Skin of body (tissue), 2 donors: ENCODE measurements around the gene AUNIP. TPM values are rescaled to one million over a fixed set of nuclear protein-coding genes. Genes with fewer than 3 reads are reported as not detected.

Source experiments
- DNase-seq: peaks from one replicate; lab custom pipeline; 2025; lab: John Stamatoyannopoulos, UW
- total RNA-seq: library from RNA; depleted of rRNA; stranded (reverse); fragments of >200 nt; gene quantifications from one replicate; pipeline ENCODE4 v1.2.3, GENCODE V29; 2014

Gene AUNIP
- total RNA-seq, 1 donor from 2014 or later, result 1.1 TPM

DNA sequence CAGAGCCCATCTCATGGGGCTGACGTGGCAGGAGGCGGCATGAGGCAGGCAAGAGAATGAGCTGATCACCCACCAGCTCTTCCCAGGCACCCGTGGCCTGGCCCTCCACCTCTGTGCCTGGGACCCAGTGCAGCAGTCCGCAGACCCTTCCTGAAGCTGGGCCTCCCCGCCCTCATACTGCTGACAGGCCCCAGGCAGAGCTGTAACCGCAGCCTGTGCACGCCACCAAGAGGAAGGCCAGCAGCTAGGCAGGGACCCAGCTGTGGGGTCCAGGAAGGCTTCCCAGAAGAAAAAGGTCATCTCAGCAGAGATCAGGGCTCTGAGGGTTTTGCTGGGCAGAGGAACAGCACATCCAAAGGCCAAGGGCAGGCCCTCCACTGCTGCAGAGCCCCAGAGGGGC lies 49.3 kb downstream of the AUNIP start:
- no peak for DNase-seq

DNA sequence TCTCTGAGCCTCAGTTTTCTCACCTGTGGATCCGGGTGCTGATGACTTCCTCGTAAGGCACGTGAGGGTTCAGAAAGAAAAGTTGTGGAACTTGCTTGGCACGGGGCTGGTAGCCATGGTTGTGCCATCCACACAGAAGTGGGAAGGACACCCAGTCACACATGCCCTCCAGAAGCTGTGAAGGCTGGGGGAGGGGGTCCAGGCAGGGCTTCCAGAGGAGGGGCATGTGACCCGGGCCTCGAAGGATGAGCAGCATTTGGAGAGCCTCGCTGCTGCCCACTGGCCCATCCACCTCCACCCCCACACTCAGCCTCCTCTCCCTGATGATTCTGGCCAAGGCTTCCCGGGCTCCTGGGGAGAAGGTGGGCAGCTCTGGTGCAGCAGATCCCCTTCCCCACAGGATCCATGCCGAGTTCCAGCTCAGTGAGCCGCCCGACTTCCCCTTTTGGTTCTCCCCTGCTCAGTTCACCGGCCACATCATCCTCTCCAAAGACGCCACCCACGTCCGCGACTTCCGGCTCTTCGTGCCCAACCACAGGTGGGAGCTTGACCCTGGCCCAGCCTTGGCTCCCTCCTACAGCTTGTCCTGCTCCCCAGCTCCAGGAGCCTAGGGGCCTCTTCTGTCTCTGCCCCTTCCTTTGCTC lies 49.9 kb downstream of the AUNIP start:
- no peak for DNase-seq

DNA sequence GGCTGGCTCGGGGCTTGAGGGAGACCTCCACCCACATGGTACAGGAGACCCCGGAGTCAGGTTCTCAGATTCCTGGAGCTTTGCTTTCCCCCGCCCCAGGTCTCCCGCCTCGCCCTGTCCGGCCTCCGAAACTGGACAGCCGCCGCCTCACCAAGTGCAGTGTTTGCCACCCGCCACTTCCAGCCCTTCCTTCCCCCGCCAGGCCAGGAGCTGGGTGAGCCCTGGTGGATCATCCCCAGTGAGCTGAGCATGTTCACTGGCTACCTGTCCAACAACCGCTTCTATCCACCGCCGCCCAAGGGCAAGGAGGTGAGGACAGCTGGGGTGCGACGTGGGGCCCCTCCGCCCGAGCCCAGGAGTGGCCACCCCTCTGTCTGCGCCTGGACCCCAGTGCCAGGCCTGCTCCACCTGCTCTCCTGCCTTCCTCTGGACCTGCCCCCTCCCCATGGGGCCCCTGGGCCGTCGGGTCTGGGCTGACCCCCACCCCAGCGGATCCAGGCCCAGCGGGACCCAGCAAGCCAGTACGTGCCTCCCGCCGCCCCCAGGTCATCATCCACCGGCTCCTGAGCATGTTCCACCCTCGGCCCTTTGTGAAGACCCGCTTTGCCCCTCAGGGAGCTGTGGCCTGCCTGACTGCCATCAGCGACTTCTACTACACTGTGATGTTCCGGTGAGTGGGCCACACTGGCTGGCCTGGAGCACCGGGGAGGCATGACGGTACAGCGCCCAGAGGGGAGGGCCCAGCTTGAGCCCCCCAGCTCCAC lies 50.6 kb downstream of the AUNIP start:
- no peak for DNase-seq

DNA sequence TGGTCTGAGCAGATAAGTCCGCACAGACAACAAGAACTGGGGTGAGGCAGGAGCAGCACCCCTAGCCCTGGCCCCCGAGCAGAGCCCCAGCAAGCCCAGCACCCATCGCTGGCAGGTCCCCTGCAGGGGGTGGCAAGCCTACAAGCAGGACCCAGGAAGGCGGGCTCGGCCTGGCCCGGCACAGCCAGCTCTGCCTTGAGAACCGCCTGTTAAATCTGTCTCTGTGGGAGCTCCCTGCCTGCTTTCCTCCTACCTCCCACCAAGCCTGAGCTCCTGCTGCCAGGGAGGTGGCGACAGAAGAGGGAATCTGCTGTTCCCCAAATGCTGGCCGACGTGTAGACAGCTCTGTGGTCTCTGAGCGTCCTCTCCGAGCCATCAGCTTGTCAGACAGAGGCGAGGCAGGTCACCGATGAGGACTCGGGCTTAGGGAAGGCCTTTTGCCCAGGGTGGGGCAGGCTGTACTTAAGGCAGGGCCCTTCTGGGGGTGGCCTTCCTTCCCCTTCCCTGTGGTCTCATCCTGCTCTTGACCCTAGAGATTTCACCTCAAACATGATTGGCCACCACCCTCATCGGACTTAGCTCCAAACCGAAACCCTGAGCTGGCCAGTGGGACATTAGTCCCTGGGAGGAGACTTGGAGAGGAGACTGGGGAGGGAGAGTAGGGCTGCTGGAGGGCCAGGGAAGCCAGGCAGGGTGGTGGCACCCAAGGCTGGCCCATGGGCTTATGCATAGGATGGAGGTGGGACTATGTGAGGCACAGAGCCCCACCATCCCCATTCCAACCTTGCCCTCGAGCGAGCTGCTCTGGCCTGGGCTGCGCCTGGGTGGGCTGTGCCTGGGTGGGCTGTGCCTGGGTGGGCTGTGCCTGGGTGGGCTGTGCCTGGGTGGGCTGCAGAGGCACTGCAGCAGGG lies 51.5 kb downstream of the AUNIP start:
- DNase-seq, result no peak

DNA sequence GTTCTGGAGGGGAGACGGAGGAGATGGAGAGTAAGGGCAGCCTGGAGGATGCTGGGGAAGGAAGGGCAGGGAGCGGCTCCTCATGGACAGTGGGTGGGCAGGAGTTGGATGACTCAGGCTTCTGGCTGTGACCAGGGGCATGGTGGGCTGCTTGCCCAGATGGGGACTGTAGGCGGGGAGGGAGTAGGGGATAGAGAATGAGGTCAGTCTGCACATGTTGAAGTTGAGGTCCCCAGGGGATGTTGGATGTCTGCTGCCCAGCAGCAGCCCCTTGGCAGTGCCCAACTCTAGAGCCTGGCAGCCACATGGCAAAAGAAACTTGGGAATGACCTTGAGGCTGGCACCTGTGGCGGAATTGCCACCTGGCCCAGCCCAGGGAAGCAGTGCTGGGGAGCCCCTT lies 52.8 kb downstream of the AUNIP start:
- no peak for DNase-seq

DNA sequence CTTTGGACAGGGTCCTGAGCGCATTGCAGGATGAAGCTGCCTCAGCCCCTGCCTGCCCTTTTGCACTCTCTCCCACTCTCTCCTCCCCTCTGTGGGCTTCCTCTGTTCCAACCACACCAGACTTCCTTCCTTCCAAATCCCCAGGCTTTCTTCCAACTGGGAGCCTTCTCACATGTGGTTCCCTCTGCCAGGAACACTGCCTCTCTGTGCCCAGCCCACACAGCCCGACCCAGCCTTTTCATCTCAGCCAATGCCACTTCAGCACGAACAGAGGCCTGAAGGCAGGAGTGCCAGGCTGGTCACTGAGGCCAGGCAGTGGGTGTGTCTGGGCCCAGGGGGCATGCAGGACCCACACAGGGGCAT lies 53.4 kb downstream of the AUNIP start:
- DNase-seq, result no peak

DNA sequence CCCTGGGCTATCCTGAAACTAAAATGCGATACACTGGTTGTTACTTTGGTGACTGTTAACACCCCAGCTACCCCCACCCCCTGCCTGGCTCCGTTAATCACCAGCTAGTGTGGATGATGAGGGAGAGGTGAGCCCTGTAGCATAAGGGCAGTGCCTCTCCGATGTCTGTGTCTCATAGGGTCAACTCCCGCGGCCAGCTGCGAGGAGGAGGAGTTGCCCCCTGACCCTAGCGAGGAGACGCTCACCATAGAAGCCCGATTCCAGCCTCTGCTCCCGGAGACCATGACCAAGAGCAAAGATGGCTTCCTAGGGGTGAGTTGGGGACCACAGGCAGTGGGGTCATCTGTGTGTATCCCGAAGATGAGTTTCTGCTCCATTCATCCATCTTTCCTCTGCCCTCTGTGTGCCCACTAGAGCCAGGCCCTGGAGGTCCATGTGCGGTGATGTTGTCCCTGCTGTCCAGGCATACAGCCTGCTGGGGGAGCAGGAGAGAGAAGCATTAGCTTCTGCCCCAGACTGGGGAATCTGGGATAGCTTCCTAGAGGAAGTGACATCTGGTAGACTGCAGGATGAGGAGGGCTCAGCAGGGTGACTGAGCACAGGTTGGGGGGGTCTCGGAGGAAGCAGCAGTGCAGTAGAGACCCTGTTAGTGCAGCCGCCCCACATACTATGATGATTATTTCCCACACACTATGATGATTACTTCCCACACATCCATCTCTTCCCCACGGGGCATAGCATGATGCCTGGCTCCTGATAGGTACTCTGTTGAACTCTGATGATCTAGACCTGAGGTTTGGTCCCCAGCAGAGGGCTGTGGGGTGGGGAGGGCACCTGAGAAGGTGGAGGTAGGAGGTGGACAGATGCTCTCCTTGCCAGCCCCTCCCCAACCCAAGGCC lies 54.0 kb downstream of the AUNIP start:
- no peak for DNase-seq

DNA sequence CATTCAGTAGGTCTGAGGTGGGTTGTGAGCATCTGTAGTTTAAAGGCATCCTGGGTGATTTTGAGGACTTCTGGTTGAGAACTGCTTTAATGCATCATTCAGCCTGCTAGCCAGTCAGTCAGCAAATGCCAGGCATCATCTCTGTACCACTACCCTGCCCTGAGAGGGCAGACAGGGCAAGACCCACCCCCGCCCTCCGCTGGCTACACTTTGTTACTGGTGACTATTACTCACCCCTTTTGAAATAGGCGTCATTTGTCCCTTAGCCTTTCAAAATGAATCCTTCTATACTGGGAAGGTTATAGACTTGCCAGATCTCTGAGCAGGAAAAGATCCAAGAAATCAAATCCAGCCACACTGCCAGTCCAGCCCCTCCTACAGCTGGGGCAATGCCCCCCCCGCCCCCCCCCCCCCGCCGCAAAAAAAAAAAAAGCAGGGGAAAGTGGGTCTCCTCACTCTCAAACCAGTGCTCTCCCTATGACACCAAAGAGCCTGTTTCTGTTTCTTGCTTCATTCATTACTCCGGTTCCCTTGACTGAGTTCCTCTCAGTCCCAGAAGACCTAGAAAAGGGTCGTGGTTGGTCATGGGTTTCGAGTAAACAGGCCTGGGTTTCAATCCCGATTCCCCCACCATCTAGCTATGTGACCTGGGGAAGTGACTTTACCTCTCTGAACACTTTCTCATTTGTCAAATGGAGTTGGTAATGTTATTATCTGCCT lies 54.9 kb downstream of the AUNIP start:
- DNase-seq, result no peak

DNA sequence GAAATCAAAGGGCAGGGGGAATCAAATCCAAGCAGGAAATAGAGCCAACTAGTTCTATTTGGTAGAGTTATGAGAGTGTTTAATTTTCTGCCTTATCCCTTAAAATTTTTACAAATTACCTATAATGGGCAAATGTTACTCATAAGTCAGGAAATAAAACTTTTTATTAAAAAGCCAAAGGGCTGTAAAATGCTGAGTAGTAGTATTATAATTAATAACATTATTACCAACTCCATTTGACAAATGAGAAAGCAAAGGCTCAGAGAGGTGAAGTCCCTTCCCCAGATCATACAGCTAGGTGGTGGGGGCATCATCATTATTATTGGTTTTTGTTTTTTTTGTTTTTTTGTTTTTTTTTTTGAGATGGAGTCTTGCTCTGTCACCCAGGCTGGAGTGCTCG lies 55.9 kb downstream of the AUNIP start:
- no peak for DNase-seq

DNA sequence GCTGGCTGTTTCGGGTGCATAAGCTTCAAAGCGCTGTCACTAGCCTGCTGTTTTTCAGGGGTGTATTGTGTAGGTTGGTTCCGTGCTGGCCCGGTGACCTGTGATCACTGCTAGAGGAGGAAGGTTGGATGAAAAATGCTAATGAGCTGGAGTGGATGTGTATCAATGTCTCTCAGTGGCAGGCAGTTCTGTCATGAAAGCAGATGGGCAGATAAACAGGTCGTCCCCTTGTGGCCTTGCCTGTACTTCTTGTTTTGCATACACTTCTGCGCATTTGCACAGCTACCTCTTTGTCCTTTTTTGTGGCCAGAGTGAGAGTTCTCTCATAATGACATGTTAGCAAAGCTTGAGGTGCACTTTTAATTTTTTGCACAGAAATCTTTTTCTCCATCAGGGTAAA lies 56.3 kb downstream of the AUNIP start:
- DNase-seq, result no peak

DNA sequence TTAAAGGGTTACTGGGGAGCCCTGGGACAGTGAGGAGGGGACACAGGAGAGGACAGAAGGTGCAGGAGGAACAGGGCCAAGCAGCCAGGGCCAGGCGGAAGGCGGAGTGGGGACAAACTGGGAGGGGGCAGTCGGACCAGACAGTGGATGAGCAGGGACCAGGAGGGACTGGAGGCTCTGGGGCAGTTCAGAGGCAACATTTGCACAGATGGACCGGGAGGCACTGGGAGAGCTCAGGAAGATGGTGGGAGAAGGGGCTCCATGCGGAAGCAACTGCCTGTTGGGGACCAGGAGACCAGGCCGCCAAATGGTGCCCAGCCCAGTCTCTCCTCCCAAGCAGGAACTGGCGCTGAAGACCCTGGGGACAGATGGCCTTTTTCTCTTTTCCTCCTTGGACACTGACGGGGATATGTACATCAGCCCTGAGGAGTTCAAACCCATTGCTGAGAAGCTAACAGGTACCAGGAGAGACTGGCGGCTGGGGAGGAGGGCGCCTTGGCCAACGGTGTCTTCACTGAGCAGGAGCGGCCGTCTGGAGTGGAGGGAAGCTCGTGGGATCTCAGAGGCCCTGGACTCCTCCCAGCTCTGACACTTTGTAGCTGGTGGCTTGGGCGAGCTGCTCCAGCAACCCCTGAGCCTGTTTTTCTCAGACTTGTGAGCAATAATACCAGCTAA lies 58.4 kb downstream of the AUNIP start:
- DNase-seq, result no peak

DNA sequence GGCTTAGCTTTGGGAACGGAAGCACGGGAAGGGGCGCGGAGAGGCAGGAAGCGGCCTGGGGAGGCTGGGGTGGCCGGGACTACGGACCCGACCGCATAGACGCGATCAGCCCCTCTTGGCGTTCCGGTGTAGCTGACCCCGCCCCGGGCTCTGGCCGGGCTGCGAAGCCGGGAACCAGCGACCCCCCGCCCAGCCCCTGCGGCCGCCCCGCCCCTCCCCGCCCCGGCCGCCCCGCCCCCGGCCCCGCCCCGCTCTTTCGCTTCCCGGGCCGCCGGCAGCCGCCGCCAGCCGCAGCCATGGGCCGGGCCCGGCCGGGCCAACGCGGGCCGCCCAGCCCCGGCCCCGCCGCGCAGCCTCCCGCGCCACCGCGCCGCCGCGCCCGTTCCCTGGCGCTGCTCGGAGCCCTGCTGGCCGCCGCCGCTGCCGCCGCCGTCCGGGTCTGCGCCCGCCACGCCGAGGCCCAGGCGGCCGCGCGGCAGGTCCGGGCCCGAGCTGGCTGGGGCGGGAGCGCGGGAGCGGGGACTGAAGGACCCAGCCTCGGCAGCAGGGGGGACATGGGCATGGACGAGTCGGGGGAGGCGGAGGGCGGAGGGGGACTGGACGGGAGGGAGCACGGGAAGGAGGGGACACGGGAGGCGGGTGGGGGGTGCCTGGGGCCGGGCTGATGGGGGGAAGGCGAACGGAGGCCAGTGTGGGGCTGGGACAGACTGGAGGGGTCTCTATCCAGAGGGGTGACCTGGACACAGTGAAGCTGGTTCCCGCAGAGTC lies 59.1 kb downstream of the AUNIP start, which contains the start of gene SELENON:
Gene SELENON, plus strand, starts transcription at position 259 of the 768 bp plus-strand sequence. Its CDS starts 38 bp downstream, at position 297.
- DNase-seq, result peak; percentile 39

DNA sequence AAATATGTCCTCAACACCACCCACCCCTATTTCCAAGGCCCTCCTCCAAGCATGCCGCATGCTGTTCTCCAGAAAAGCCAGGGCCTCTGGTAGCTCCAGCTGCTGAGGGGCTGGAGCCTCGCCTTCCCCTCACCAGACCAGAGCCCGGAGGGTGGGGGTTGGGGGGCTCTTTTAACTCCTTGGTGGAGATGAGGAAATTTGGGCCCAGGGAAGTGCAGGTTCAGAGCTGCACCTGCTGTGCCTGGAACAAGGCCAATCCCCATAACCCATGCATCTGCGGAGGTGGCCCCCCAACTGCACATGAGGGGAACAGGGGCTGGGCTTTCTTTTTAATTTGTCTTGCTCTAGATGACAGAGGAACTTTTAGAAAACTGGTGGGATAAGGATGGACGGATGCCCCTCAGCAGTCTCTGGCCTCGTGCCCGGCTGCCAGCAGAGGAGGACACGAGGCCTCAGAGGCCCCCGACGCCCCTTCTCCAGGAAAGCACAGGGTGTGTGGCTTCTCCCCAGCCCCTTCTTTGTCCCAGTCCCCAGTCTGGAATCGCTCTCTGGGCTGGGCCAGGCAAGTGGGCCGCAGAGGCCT lies 59.8 kb downstream of the AUNIP start:
- DNase-seq, result no peak

DNA sequence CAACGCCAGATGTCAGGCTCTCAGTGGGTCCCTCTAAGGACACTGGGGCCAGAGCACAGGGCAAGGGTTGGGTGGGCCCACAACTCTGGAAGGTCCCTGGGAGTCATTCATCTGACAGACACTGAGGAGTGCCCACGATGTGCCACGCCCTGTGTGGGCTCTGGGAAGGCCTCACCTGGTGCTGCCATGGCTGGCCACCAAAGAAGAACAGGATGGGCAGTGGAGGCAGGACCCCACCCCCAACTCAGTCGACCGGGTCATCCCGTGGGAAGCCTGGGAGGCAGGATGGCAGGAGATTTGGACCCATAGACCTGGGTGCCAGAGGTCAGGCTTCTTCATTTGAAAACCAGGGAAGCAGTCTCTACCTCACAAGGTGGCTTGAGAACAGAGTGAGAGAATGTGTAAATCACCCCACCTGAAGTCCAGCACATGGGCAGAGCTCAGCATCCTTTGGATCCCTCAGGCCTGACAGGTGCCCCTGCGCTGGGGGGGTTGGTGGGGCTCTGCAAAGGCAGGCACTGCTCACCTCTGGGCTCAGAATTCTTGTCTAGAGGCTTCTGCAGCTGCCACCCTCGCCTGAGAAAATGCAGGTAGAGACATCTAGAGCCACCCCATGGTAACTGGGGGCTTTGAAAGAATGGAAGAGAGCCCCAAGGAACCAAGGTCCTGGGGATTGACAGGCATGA lies 60.4 kb downstream of the AUNIP start:
- no peak for DNase-seq

DNA sequence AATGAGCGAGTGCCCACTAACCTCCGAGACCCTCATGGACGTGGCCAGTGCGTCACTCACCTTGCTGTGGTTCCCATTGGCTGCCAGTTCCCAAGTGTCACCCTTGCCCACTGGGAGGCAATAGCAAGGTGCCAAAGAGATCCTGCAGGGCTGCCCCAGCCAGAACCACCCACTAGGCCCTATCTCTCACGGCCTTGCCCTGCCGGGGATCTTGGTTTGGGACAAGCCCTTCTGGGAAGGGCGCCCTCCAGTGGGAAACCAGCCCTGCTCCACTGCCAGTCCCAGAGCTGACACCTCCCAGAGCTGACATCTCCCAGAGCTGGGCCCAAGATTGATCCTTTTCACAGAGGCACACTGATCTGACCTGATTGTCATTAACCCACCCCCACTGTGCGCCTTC lies 61.3 kb downstream of the AUNIP start:
- DNase-seq, result no peak

DNA sequence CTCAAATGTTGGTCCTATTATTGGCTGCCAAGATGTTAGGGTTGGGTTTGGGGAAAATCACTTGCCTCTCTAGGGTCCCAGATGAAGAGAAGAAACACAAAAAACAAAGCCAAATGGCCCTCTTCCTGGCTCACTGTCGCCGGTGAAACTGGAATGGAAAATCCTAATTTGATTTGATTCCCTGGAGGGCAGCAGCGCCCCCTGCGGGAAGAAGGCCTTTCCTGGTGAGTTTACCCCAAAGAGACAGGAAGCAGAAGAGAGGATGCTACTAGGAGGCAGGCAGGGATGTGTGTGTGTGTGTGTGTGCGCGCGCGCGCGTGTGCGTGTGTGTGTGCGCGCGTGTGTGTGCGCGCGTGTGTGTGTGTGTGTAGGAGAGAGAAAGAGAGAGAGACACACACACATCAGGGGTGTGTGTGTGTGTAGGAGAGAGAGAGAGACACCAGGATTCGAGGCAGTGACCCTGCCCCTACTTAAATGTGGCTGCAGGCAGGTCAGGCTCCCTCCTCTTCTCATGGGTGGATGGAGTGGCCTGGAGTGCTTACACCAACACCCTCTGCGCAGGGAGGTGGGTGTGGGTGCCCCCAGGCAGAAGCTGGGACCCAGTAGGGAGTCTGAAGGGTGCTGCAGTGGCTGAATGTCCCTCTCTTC lies 62.3 kb downstream of the AUNIP start:
- peak; percentile 56 for DNase-seq
